Measurements from ENCODE around the gene COL2A1.

DNA sequence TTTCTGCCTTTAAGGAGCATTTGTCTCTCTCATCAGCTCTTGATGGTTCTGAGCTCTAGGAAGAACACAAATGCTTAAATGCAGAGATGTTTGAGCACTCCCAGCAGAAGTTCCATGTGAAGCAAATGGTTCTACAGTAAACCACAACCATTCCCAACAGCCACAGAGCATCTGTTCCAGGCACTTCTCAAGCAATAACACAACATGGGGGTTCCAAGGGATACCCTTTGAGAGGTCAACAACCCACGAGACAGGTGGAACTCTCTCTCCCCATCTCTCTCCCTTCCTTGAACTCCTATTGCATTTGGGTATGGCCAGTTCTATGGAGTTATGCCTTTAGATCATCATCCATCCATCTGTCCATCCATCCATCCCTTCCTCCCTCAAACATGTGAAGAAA lies 5.2 kb upstream of the COL2A1 start:
- TF ChIP-seq CTCF (IDR thresholded peaks at IDR 0.05) (no peak), POLR2A (IDR thresholded peaks at IDR 0.05) (no peak)
